Head of caudate nucleus (tissue), 42 donors: Measurements from ENCODE around the gene NPR1.
"Not testable (repeated sequence)": the region's sequence is repeated elsewhere in the genome, so short reads cannot be mapped to it uniquely, and the experiment has no call there.

ENCODE experiments used
- DNase-seq, 42 donors: peaks; one replicate each; pipeline versions ENCODE4 v3.0.0 to v3.0.0-alpha.2; 2020 to 2021; ENCODE audit warnings: mixed read lengths in 7 of 42
- intact Hi-C: fragments of 100-400 bp; cut with DNase I; formaldehyde crosslinking; loops from one replicate; pipeline ENCODE4 v1.15.0; 2022

The NPR1 gene

GRCh38 chr1:153647346-153647714 is 31.2 kb upstream of the NPR1 start:
- peak in 1 of 42 donors; percentile 39 for DNase-seq
- intact Hi-C loops, result no loop called here

- peak in 1 of 42 donors; percentile 15 for DNase-seq
Measured at GRCh38 chr1:153648000-153648643, 30.4 kb upstream of the NPR1 start.

GRCh38 chr1:153649137-153649862 is 29.2 kb upstream of the NPR1 start:
- peak in 1 of 42 donors; percentile 36 for DNase-seq
- intact Hi-C loops, result no loop called here

More at GRCh38 chr1:153648000-153648643, 30.4 kb upstream of the NPR1 start:
- intact Hi-C loops, result no loop called here

- DNase-seq, result peak; percentile 55 to 92 (median 80)
- intact Hi-C loops, result no loop called here
Measured at GRCh38 chr1:153649863-153650235, 28.6 kb upstream of the NPR1 start.

- intact Hi-C loops, result no loop called here
- DNase-seq, result no peak
Measured at GRCh38 chr1:153651771-153652170, 26.7 kb upstream of the NPR1 start.

GRCh38 chr1:153652805-153653500 is 25.5 kb upstream of the NPR1 start:
- intact Hi-C loops, result no loop called here
- no peak for DNase-seq

- DNase-seq, result no peak
- intact Hi-C loops, result no loop called here
Measured at GRCh38 chr1:153655333-153655732, 23.2 kb upstream of the NPR1 start.

GRCh38 chr1:153658400-153659174 is 19.9 kb upstream of the NPR1 start, which contains the start of gene SNAPIN:
SNAPIN (plus strand) TSS chr1:153658703; CDS start chr1:153658744, 41 bp downstream.
- intact Hi-C loops, result no loop called here
- DNase-seq, result peak; percentile 86 to 98 (median 93)

GRCh38 chr1:153659175-153659534 is 19.3 kb upstream of the NPR1 start:
- intact Hi-C loops, result no loop called here

GRCh38 chr1:153659656-153660055 is 18.8 kb upstream of the NPR1 start:
- peak in 1 of 42 donors; percentile 29 for DNase-seq
- intact Hi-C loops, result no loop called here

More at GRCh38 chr1:153659175-153659534, 19.3 kb upstream of the NPR1 start:
- DNase-seq, result no peak

- intact Hi-C loops, result no loop called here
- DNase-seq, result peak in 1 of 42 donors; percentile 9
Measured at GRCh38 chr1:153661111-153661708, 17.3 kb upstream of the NPR1 start.

- DNase-seq, result no peak
- intact Hi-C loops, result no loop called here
Measured at GRCh38 chr1:153662269-153662668, 16.2 kb upstream of the NPR1 start.

- DNase-seq, result peak in 1 of 42 donors; percentile 0
- intact Hi-C loops, result no loop called here
Measured at GRCh38 chr1:153663211-153663610, 15.3 kb upstream of the NPR1 start.

GRCh38 chr1:153667439-153667838 is 11.0 kb upstream of the NPR1 start:
- intact Hi-C loops, result no loop called here
- DNase-seq, result no peak

GRCh38 chr1:153668672-153669071 is 9.8 kb upstream of the NPR1 start:
- intact Hi-C loops, DNase-seq: not testable (repeated sequence)

- intact Hi-C loops, result loop anchor here (2.0 kb wide), 1 partner anchor 113 kb away; no protein-coding TSS in a partner anchor
- no peak for DNase-seq
Measured at GRCh38 chr1:153669606-153670005, 8.9 kb upstream of the NPR1 start.

- peak in 3 of 42 donors; percentile 7 to 42 (median 31) for DNase-seq
- intact Hi-C loops, result loop anchor here (2.0 kb wide), 1 partner anchor 112 kb away; no protein-coding TSS in a partner anchor
Measured at GRCh38 chr1:153670257-153670858, 8.1 kb upstream of the NPR1 start.
